Cortex of kidney (tissue), 1 donor: Measurements from ENCODE around the gene STYX.
"Not testable (repeated sequence)": the region's sequence is repeated elsewhere in the genome, so short reads cannot be mapped to it uniquely, and the experiment has no call there.

Experiments
- DNase-seq: peaks from one replicate; lab custom pipeline; 2025; lab: John Stamatoyannopoulos, UW

STYX gene

DNA sequence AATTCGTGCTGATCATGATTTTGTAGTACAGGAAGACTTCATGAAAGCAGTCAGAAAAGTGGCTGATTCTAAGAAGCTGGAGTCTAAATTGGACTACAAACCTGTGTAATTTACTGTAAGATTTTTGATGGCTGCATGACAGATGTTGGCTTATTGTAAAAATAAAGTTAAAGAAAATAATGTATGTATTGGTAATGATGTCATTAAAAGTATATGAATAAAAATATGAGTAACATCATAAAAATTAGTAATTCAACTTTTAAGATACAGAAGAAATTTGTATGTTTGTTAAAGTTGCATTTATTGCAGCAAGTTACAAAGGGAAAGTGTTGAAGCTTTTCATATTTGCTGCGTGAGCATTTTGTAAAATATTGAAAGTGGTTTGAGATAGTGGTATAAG is 2.5 kb upstream of the STYX start:
- not testable (repeated sequence) for DNase-seq

DNA sequence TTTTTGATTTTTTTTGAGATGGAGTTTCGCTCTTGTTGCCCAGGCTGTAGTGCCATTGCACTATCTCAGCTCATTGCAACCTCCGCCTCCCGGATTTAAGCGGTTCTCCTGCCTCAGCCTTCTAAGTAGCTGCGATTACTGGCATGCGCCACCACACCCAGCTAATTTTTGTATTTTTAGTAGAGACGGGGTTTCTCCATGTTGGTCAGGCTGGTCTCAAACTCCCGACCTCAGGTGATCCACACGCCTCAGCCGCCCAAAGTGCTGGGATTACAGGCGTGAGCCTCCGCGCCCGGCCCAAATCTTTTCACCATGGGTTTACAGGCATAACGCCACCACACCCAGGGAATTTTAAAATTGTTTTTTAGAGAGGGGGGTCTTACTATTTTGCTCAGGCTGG is 931 bp upstream of the STYX start:
- not testable (repeated sequence) for DNase-seq

- DNase-seq = no peak
Observed at GRCh38 chr14:52729585-52729924, 411 bp upstream of the STYX start.

- DNase-seq = no peak
Observed at GRCh38 chr14:52730709-52731111, 744 bp downstream of the STYX start.

GRCh38 chr14:52733824-52734223 is 3.9 kb downstream of the STYX start:
- no peak for DNase-seq

GRCh38 chr14:52735921-52736489 is 6.0 kb downstream of the STYX start:
- DNase-seq = no peak

- no peak for DNase-seq
Observed at GRCh38 chr14:52738409-52738808, 8.4 kb downstream of the STYX start.

GRCh38 chr14:52740751-52741150 is 10.8 kb downstream of the STYX start:
- DNase-seq = no peak

GRCh38 chr14:52741865-52742264 is 11.9 kb downstream of the STYX start:
- no peak for DNase-seq

DNA sequence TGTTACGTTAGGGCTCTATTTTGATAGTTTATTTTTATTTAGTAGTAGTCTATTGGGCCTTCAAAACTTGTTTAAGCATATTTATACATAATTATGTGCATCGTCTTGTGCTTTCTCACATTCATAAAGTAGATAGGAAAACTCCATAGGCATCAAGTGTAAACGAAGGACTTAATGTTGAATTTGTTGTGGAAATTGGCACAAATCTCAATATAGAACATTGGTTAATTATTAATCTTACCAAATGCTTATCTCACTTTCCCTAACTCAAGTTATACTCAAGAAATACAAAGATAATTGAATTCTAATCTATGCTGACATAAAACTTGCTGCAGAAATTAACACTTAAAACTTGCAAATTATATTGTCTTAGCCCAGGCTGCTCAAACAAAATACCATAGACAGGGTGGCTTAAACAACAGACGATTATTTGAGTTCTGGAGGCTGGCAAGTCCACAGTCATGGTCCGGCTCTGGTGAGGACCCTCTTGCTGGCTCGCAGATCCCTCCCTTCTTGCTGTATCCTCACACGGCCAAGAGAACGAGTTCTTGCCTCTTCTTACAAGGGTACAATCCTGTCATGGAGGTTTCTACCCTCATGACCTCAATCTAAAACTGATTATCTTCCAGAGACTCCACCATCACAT is 18.8 kb downstream of the STYX start:
- no peak for DNase-seq

- no peak for DNase-seq
Observed at GRCh38 chr14:52755607-52756316, 25.8 kb downstream of the STYX start.

DNA sequence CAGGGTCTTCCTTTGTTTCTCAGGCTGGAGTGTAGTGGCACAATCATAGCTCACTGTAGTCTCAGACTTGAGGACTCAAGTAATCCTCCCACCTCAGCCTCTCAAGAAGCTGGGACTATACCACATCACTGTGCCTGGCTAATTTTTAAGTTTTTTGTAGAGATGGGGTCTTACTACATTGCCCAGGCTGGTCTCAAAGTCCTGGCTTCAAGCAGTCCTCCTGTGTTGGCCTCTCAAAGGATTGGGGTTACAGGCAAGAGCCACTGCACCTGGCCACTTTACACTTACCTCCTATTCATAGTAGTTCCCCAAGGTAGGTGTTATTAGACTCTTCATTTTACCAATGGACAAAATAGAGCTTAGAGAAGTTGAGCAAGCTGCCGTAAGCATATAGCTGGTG is 29.2 kb downstream of the STYX start:
- no peak for DNase-seq

DNA sequence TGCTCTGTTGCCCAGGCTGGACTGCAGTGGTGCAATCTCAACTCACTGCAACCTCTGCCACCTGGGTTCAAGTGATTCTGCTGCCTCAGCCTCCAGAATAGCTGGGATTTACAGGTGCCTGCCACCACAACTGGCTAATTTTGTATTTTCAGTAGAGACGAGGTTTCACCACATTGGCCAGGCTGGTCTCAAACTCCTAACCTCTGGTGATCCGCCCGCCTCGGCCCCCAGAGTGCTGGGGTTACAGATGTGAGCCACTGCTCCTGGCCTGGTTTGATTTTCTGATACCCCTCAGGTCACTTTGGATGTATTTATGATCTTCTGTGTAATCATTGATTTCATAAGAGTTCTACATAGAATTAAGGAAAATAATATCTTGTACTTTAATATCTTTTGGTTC is 33.0 kb downstream of the STYX start:
- DNase-seq = not testable (repeated sequence)

GRCh38 chr14:52767058-52767833 is 37.3 kb downstream of the STYX start:
- no peak for DNase-seq

GRCh38 chr14:52769887-52770286 is 39.9 kb downstream of the STYX start:
- no peak for DNase-seq

DNA sequence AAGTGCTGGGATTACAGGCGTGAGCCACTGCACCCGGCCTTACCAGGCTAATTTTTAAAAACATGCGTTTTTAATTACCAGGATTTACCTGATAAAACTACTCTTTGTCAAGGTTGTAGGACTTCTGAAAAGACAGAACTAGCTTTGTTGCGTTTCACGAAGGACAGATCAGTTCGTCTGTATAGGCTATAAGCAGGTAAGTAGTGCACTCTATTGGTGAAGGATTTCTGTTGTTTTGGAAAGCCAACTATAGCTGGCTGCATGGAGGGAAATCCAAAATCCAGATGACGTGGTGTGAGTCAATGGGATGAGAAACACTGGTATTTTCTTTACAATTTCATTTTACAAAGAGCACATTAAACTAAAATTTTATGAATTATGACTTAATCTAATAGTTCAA is 46.9 kb downstream of the STYX start:
- DNase-seq = no peak

- no peak for DNase-seq
Observed at GRCh38 chr14:52778702-52779101, 48.7 kb downstream of the STYX start.

DNA sequence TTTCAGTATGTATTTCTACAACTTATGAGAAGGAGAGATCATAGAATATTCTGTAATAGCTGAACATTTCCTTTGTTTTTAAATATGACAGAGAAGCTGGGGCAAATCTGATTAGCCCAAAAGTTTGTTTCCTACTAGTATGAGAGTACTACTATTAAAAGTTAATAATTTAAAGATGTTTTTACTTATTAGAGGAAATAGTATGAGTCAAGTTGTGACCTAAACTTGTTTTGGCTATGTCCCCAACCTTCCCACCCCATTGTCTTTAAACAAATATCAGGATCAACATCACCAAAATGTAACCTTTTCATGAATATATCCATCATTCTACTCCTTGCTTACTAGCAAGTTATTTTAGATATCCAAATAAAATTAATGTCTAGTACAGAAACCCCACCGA is 50.9 kb downstream of the STYX start:
- no peak for DNase-seq

DNA sequence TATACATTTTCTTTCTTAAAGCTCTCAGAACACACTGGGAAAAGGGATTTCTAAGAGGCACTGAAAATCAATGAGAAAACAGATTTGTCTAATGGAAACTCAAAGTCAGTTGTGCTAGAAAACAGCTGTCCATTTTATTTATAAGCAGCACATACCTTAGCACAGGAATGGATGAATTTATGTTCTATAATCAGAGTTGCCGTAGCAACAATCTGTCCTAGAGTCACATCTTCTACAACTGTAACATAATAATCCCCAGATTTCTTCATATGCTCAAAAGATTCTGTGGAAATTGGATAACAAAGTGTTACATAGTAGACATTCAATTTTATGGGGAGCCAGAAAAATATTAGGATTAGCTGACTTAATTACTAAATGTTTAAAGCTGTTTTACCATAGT is 51.7 kb downstream of the STYX start:
- DNase-seq = no peak

GRCh38 chr14:52783206-52783605 is 53.2 kb downstream of the STYX start:
- no peak for DNase-seq

GRCh38 chr14:52786887-52787286 is 56.9 kb downstream of the STYX start:
- no peak for DNase-seq

- DNase-seq = no peak
Observed at GRCh38 chr14:52789118-52789517, 59.2 kb downstream of the STYX start.
